Lower leg skin (tissue), 3 donors: ENCODE data around the gene NUDT2.

Experiments
- POLR2A ChIP-seq, 2 donors: fragments of 450-650 bp; IDR thresholded peaks; one replicate each; pipeline ENCODE4 v1.6.1; 2016 to 2017; ENCODE audit warnings: antibody characterized with exemption in 2 of 2, mild to moderate bottlenecking in 1 of 2, moderate library complexity in 1 of 2
- TF ChIP-seq, protein P1 (sequence below), 3 donors: fragments of 450-650 bp; IDR thresholded peaks; one replicate each; pipeline ENCODE4 v1.5.1; 2016; ENCODE audit warnings: antibody characterized with exemption in 3 of 3, mild to moderate bottlenecking in 3 of 3, moderate library complexity in 2 of 3

DNA sequence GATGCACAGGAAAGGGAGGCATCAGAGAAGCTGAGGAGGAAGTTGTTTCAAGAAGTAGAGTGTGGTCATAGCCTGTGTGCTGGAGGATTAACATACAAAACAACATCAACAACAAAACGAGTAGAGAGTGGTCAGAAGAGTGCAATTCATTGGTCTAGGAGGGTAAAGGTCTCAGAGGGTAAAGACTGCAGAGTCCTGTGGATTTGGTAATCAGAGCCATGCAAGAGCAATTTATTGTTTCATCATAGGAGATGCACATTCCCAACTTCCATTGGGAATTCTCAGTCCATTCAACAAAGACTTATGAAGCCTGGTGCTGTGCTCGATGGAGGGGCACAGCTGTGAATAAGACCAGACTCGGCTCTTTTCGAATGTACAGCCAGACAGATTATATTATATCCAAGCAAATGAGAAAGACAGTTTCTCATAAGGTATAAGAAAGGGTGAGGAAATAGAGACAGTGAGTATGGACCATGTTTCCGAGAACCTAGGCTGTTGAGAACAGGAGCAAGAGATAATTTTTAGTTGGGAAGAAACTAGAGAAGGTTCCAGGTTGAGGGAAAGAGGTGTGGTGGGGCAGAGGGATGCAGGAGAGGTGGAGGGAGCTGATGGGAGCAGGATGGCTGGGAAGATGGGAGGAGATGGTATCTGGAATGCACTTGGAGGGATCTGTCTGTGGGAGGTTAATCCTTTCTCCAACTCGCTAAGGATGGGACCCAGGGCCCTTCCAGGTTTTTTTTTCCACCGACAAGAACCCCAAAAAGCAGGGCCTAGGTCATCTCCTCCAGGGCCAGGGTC is 55.2 kb downstream of the NUDT2 start:
- TF ChIP-seq, protein P1, sequence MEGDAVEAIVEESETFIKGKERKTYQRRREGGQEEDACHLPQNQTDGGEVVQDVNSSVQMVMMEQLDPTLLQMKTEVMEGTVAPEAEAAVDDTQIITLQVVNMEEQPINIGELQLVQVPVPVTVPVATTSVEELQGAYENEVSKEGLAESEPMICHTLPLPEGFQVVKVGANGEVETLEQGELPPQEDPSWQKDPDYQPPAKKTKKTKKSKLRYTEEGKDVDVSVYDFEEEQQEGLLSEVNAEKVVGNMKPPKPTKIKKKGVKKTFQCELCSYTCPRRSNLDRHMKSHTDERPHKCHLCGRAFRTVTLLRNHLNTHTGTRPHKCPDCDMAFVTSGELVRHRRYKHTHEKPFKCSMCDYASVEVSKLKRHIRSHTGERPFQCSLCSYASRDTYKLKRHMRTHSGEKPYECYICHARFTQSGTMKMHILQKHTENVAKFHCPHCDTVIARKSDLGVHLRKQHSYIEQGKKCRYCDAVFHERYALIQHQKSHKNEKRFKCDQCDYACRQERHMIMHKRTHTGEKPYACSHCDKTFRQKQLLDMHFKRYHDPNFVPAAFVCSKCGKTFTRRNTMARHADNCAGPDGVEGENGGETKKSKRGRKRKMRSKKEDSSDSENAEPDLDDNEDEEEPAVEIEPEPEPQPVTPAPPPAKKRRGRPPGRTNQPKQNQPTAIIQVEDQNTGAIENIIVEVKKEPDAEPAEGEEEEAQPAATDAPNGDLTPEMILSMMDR (IDR thresholded peaks at IDR 0.05), result no peak
- no peak for TF ChIP-seq POLR2A (IDR thresholded peaks at IDR 0.05)
